SH-SY5Y (cell line): ENCODE measurements around the gene RASGRF1.

Experiments used
- GATA2 ChIP-seq: IDR thresholded peaks from 2 replicates; pipeline ENCODE4 v1.6.1; 2011; ENCODE audit warnings: mild to moderate bottlenecking, low read depth, low read length
- GATA3 ChIP-seq: IDR thresholded peaks from 2 replicates; pipeline ENCODE4 v1.6.1; 2011; ENCODE audit warnings: low read depth, mild to moderate bottlenecking, low read length, moderate library complexity

RASGRF1 gene

GRCh38 chr15:79084308-79084968 is 6.1 kb downstream of the RASGRF1 start:
- TF ChIP-seq GATA3 = no peak
- no peak for TF ChIP-seq GATA2

- TF ChIP-seq GATA3 (no peak), GATA2 (no peak)
Observed at GRCh38 chr15:79083154-79083553, 7.4 kb downstream of the RASGRF1 start.

GRCh38 chr15:79082363-79083070 is 8.1 kb downstream of the RASGRF1 start:
- TF ChIP-seq GATA2 = no peak
- TF ChIP-seq GATA3 = no peak

GRCh38 chr15:79078763-79079410 is 11.7 kb downstream of the RASGRF1 start:
- TF ChIP-seq GATA3 = no peak
- no peak for TF ChIP-seq GATA2

DNA sequence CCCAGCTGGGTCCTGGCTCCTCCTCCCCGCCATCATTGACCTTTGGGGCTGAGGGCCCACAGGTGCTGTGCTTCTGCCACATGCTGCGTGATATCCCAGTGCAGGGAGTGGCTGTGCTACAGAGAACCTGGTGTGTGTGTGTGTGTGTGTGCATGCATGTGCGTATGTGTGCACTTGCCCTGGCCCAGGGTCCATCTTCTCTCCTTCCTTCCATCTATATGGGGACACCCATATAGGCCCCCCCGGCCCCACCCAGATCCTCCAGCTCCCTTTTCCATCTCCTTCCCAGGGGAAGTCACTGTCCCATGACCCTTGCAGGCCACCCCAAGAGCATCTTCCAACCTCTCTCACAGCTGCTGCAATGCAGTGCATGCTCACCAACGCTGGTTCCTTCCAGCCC is 12.6 kb downstream of the RASGRF1 start:
- TF ChIP-seq GATA2 = no peak
- TF ChIP-seq GATA3 = no peak

- TF ChIP-seq GATA3 = no peak
- no peak for TF ChIP-seq GATA2
Observed at GRCh38 chr15:79076661-79077060, 13.9 kb downstream of the RASGRF1 start.

GRCh38 chr15:79075256-79075655 is 15.3 kb downstream of the RASGRF1 start:
- TF ChIP-seq GATA2 (no peak), GATA3 (no peak)

DNA sequence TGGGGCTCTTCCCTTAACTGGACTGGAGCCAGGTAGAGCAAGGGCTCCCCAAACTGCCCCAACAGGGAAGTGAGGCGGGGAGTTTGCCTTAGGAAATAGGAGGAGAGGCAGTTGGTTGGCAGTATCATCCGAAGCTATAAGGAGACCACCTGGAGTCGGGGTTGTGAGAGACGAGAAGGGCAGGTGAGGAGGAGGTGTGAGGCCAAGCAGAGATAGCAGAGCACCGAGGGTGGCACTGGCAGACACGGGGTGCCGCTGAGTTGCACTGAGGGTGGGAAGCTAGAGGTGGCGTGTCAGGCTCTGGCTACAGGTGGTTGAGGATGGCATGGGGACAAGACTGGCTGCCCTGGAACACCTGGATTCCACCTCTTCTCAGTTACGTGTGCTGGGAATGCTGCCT is 17.2 kb downstream of the RASGRF1 start:
- TF ChIP-seq GATA3 (no peak), GATA2 (no peak)

- no peak for TF ChIP-seq GATA3
- TF ChIP-seq GATA2 = no peak
Observed at GRCh38 chr15:79071901-79072300, 18.7 kb downstream of the RASGRF1 start.

GRCh38 chr15:79068790-79069189 is 21.8 kb downstream of the RASGRF1 start:
- TF ChIP-seq GATA3 (no peak), GATA2 (no peak)

DNA sequence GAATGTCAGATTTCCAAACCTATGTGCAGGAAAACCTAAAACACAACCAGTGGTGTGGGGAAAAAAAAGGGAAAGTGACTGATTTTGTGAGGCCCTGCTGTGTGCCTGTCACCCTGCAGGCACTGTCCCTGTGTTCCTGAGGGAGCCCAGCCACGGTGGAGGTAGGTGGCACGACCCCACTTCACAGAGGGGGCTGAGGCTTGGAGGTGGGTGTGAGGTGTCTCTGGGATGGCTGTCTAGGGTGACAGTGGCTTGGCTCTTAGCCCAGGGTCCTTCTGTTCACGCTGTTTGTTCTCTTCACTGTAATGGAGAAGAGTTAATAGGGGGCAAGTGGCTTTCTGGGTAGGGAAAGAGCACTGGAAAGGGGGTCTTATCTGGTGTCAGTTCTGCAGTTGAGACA is 22.6 kb downstream of the RASGRF1 start:
- TF ChIP-seq GATA3 (no peak), GATA2 (no peak)

GRCh38 chr15:79067072-79067833 is 23.3 kb downstream of the RASGRF1 start:
- TF ChIP-seq GATA2 = no peak
- no peak for TF ChIP-seq GATA3

GRCh38 chr15:79066391-79067071 is 24.0 kb downstream of the RASGRF1 start:
- TF ChIP-seq GATA3 = no peak
- no peak for TF ChIP-seq GATA2

- TF ChIP-seq GATA3 = no peak
- no peak for TF ChIP-seq GATA2
Observed at GRCh38 chr15:79065706-79066376, 24.7 kb downstream of the RASGRF1 start.
